WTC11 (cell line): ENCODE results near the gene RBSN. TPM values are rescaled to one million over a fixed set of nuclear protein-coding genes. Genes with fewer than 3 reads are reported as not detected.

Experiments
- ATAC-seq: fragments of 200-7000 bp; cut with Tn5 transposase; 2 replicates; pipeline ENCODE4 v1.10.0; 2021; ENCODE audit warnings: mild to moderate bottlenecking, moderate library complexity
- CTCF ChIA-PET: fragments of 300-600 bp; sonication (Branson Sonifier 250); formaldehyde crosslinking; loops from one replicate; lab custom pipeline; 2021; ENCODE audit warnings: antibody characterized with exemption; lab: Charles Lee
- POLR2A ChIA-PET: fragments of 350-600 bp; sonication (Branson Sonifier 250); formaldehyde crosslinking; loops from one replicate; lab custom pipeline; 2021; ENCODE audit warnings: antibody characterized with exemption; lab: Charles Lee
- DNase-seq: peaks from one replicate; pipeline ENCODE4 v3.0.0; 2021; ENCODE audit warnings: low spot score
- H3K27ac Mint-ChIP-seq: 2 replicates; pipeline ENCODE4 v1.8.0; 2021; ENCODE audit warnings: mixed read lengths
- H3K27me3 Mint-ChIP-seq: 2 replicates; pipeline ENCODE4 v1.8.0; 2021; ENCODE audit warnings: low read depth, mild to moderate bottlenecking, moderate library complexity, mixed read lengths
- H3K36me3 Mint-ChIP-seq: 2 replicates; pipeline ENCODE4 v1.8.0; 2021; ENCODE audit warnings: mixed read lengths
- H3K4me1 Mint-ChIP-seq: 2 replicates; pipeline ENCODE4 v1.8.0; 2022; ENCODE audit warnings: mixed read lengths
- H3K4me3 Mint-ChIP-seq: 2 replicates; pipeline ENCODE4 v1.8.0; 2021; ENCODE audit warnings: mild to moderate bottlenecking, moderate library complexity, mixed read lengths
- H3K9me3 Mint-ChIP-seq: 2 replicates; pipeline ENCODE4 v1.8.0; 2021; ENCODE audit warnings: mixed read lengths
- AFF4 ChIP-seq: sonication (generic); formaldehyde crosslinking; IDR thresholded peaks from 2 replicates; pipeline ENCODE4 v1.8.1; 2023; ENCODE audit warnings: mild to moderate bottlenecking, missing genetic modification reagents, borderline replicate concordance
- ATF1 ChIP-seq: sonication (generic); formaldehyde crosslinking; IDR thresholded peaks from 2 replicates; pipeline ENCODE4 v1.8.1; 2023; ENCODE audit warnings: mild to moderate bottlenecking, moderate library complexity, missing genetic modification reagents
- E2F1 ChIP-seq: sonication (generic); formaldehyde crosslinking; IDR thresholded peaks from 2 replicates; pipeline ENCODE4 v1.8.0; 2022; ENCODE audit warnings: mild to moderate bottlenecking, missing genetic modification reagents
- E2F5 ChIP-seq: sonication (generic); formaldehyde crosslinking; IDR thresholded peaks from 2 replicates; pipeline ENCODE4 v1.8.1; 2022; ENCODE audit warnings: mild to moderate bottlenecking, moderate library complexity, missing genetic modification reagents
- ETV6 ChIP-seq: sonication (generic); formaldehyde crosslinking; IDR thresholded peaks from 2 replicates; pipeline ENCODE4 v1.8.1; 2022; ENCODE audit warnings: mild to moderate bottlenecking, missing genetic modification reagents
- FOXK1 ChIP-seq: sonication (generic); formaldehyde crosslinking; IDR thresholded peaks from 2 replicates; pipeline ENCODE4 v1.8.0; 2022; ENCODE audit warnings: mild to moderate bottlenecking, moderate library complexity, missing genetic modification reagents
- GABPB1 ChIP-seq: sonication (generic); formaldehyde crosslinking; IDR thresholded peaks from 2 replicates; pipeline ENCODE4 v1.8.1; 2023; ENCODE audit warnings: mild to moderate bottlenecking, missing genetic modification reagents
- GRHL2 ChIP-seq: fragments of 250-450 bp; sonication (Bioruptor Pico); IDR thresholded peaks from 2 replicates; pipeline ENCODE4 v1.8.0; 2022; ENCODE audit warnings: mild to moderate bottlenecking, moderate library complexity; ENCODE audit not compliant: insufficient replicate concordance, severe bottlenecking
- IRF1 ChIP-seq: sonication (generic); formaldehyde crosslinking; IDR thresholded peaks from 2 replicates; pipeline ENCODE4 v1.8.0; 2023; ENCODE audit warnings: missing genetic modification reagents
- JAZF1 ChIP-seq: fragments of 250-450 bp; sonication (Bioruptor Pico); IDR thresholded peaks from 2 replicates; pipeline ENCODE4 v1.9.0; 2021; ENCODE audit warnings: moderate library complexity, mild to moderate bottlenecking, inconsistent platforms
- MAX ChIP-seq: sonication (generic); formaldehyde crosslinking; IDR thresholded peaks from 2 replicates; pipeline ENCODE4 v1.8.0; 2022; ENCODE audit warnings: mild to moderate bottlenecking, missing genetic modification reagents
- NFATC4 ChIP-seq: fragments of 250-450 bp; sonication (Bioruptor Pico); IDR thresholded peaks from 2 replicates; pipeline ENCODE4 v1.9.0; 2021; ENCODE audit warnings: mild to moderate bottlenecking
- PREB ChIP-seq: sonication (generic); formaldehyde crosslinking; IDR thresholded peaks from 2 replicates; pipeline ENCODE4 v1.8.1; 2022; ENCODE audit warnings: mild to moderate bottlenecking, missing genetic modification reagents, moderate library complexity, borderline replicate concordance
- PRRX2 ChIP-seq: fragments of 250-450 bp; sonication (Bioruptor Pico); IDR thresholded peaks from 2 replicates; pipeline ENCODE4 v1.8.0; 2021; ENCODE audit warnings: mild to moderate bottlenecking
- ZMAT4 ChIP-seq: fragments of 250-450 bp; sonication (Bioruptor Pico); IDR thresholded peaks from 2 replicates; pipeline ENCODE4 v1.9.0; 2021; ENCODE audit warnings: mild to moderate bottlenecking
- ZNF281 ChIP-seq: sonication (generic); formaldehyde crosslinking; IDR thresholded peaks from 2 replicates; pipeline ENCODE4 v1.8.0; 2023; ENCODE audit warnings: mild to moderate bottlenecking, missing genetic modification reagents
- ZNF416 ChIP-seq: fragments of 250-450 bp; sonication (Bioruptor Pico); IDR thresholded peaks from 2 replicates; pipeline ENCODE4 v1.9.0; 2021; ENCODE audit warnings: mild to moderate bottlenecking, inconsistent platforms
- ZSCAN18 ChIP-seq: fragments of 250-450 bp; sonication (Bioruptor Pico); IDR thresholded peaks from 2 replicates; pipeline ENCODE4 v2.1.2; 2022; ENCODE audit warnings: mild to moderate bottlenecking, moderate library complexity
- total RNA-seq: library from RNA; stranded (reverse); gene quantifications from 3 replicates; pipeline ENCODE4 v1.2.3, GENCODE V29; 2021

The RBSN gene
- total RNA-seq, 1 experiment from 2014 or later = 24.2 TPM

GRCh38 chr3:15098503-15099363 lies at the start of gene RBSN (continued):
- TF ChIP-seq FOXK1 (CRISPR knock-in tag) = peak; percentile 86
- peak; percentile 16; the same call in 1 of the 2 replicates for TF ChIP-seq ETV6
- no peak for TF ChIP-seq ZMAT4
- TF ChIP-seq NFATC4 (CRISPR knock-in tag) = no peak
- 0 out of 2 replicates have a peak, but pooled peaks have one; percentile 43 for TF ChIP-seq IRF1
- TF ChIP-seq GABPB1 (CRISPR knock-in tag) = peak; percentile 96
- TF ChIP-seq ZNF281 (CRISPR knock-in tag) = no peak
- TF ChIP-seq ATF1 = no peak
- TF ChIP-seq AFF4 (CRISPR knock-in tag) = no peak
- TF ChIP-seq ZNF416 (CRISPR knock-in tag) = no peak
- TF ChIP-seq E2F5 (CRISPR knock-in tag) = peak; percentile 100
- TF ChIP-seq MAX (CRISPR knock-in tag) = peak; percentile 84

GRCh38 chr3:15148614-15149013 lies 49.7 kb upstream of the RBSN start:
- no peak overlapping the region for H3K4me3 Mint-ChIP-seq
- no peak for TF ChIP-seq GRHL2 (CRISPR knock-in tag)
- no peak for TF ChIP-seq PRRX2
- TF ChIP-seq PREB (CRISPR knock-in tag) = no peak
- TF ChIP-seq E2F1 (CRISPR knock-in tag) = no peak
- no peak for TF ChIP-seq GABPB1 (CRISPR knock-in tag)
- TF ChIP-seq ZSCAN18 = 0 out of 2 replicates have a peak, but pooled peaks have one; percentile 26
- no peak for TF ChIP-seq JAZF1 (CRISPR knock-in tag)
- 0 out of 2 replicates have a peak, but pooled peaks have one; percentile 39 for TF ChIP-seq ETV6

More at GRCh38 chr3:15148614-15149013, 49.7 kb upstream of the RBSN start:
- Mint-ChIP-seq H3K4me1 (peaks cover 4% of the 10 kb centered on the region; the same call in 1 of the 2 replicates), H3K27ac (no peak overlapping the region), H3K27me3 (peaks cover 13% of the 10 kb centered on the region), H3K9me3 (no peaks in the 10 kb centered on the region), H3K36me3 (no peaks in the 10 kb centered on the region)
- DNase-seq (peak; percentile 55), ATAC-seq (peak; percentile 100)
- POLR2A ChIA-PET = no interaction called here
- CTCF ChIA-PET = interaction anchor here (1.0 to 1.3 kb wide), 3 partner anchors 30 to 57 kb away, joined by 8 to 10 read pairs (median 8); partner anchors contain the start of gene CAPN7
